GM13977 (cell line): ENCODE data around the gene DNTT.
A peak's percentile ranks its signal among the peaks of the same experiment; 100 is the strongest.

Experiments used
- DNase-seq: peaks from one replicate; pipeline ENCODE4 v3.0.0; 2012; ENCODE audit warnings: low spot score
- in situ Hi-C: fragments of 300-500 bp; cut with MboI; formaldehyde crosslinking; loops from one replicate; pipeline ENCODE4 v1.12.0; 2022; ENCODE audit warnings: low sequenced_read_pairs, low pct_unique_long_range_greater_than_20kb, mixed read lengths, inconsistent platforms; ENCODE audit not compliant: unreplicated experiment
- TF ChIP-seq, protein P1 (sequence below): IDR thresholded peaks from 2 replicates; pipeline ENCODE4 v1.5.1; 2012; ENCODE audit warnings: mild to moderate bottlenecking, control low read depth; ENCODE audit not compliant: insufficient read depth; ENCODE audit errors: extremely low read depth, missing control alignments

The DNTT gene

DNA sequence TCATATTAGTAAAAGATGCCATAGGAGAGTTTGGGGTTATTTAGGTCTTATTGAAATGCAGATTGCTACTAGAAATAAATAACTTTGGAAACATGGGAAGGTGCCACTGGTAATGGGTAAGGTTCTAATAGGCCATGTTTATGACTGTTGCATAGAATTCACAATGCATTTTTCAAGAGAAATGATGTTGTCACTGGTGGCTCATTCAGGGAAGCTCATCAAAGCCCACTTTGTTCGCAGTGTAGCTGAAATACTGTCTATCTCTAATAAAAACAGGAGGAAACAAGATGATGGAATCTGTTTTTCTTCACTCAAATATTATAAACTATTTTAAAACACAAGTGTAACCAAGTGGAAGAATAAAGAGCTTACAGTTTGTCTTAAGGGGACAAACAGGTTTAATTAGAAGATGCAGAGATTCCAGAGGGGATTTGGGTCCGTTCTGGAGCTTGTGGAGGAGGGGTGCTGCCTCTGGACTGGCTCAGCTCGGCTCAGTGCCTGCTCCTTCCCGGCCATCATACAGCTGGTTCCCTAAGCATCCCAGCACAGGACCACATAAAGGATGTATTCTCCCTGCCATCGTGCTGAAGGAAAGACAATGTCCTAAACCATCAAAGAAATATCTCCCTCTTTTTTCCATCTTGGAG, 34.2 kb downstream of the DNTT start:
- TF ChIP-seq, protein P1, sequence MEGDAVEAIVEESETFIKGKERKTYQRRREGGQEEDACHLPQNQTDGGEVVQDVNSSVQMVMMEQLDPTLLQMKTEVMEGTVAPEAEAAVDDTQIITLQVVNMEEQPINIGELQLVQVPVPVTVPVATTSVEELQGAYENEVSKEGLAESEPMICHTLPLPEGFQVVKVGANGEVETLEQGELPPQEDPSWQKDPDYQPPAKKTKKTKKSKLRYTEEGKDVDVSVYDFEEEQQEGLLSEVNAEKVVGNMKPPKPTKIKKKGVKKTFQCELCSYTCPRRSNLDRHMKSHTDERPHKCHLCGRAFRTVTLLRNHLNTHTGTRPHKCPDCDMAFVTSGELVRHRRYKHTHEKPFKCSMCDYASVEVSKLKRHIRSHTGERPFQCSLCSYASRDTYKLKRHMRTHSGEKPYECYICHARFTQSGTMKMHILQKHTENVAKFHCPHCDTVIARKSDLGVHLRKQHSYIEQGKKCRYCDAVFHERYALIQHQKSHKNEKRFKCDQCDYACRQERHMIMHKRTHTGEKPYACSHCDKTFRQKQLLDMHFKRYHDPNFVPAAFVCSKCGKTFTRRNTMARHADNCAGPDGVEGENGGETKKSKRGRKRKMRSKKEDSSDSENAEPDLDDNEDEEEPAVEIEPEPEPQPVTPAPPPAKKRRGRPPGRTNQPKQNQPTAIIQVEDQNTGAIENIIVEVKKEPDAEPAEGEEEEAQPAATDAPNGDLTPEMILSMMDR, result no peak
- DNase-seq, result no peak
- in situ Hi-C loops, result loop anchor here (25.0 kb wide), 1 partner anchor 326 kb away; no protein-coding TSS in a partner anchor

DNA sequence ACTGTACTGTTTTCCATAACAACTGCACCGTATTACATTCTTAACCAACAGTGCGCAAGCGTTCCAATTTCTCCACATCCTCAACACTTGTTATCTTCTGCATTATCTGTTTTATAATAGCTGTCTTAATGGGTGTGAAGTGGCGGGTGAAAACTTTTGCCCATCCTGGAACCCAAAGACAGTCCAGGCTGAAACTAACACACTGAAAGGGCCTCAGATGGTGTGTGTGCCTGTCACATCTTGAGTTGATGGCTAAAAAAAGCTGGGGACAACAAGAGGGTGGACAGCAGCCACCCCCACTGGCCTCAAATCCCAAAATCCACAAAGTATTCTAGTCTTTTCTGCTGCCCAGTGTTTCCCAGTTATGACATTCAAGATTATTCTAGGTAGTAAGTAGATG, 35.1 kb downstream of the DNTT start:
- TF ChIP-seq, protein P1, result no peak
- no peak for DNase-seq
- in situ Hi-C loops, result loop anchor here (25.0 kb wide), 1 partner anchor 327 kb away; no protein-coding TSS in a partner anchor

DNA sequence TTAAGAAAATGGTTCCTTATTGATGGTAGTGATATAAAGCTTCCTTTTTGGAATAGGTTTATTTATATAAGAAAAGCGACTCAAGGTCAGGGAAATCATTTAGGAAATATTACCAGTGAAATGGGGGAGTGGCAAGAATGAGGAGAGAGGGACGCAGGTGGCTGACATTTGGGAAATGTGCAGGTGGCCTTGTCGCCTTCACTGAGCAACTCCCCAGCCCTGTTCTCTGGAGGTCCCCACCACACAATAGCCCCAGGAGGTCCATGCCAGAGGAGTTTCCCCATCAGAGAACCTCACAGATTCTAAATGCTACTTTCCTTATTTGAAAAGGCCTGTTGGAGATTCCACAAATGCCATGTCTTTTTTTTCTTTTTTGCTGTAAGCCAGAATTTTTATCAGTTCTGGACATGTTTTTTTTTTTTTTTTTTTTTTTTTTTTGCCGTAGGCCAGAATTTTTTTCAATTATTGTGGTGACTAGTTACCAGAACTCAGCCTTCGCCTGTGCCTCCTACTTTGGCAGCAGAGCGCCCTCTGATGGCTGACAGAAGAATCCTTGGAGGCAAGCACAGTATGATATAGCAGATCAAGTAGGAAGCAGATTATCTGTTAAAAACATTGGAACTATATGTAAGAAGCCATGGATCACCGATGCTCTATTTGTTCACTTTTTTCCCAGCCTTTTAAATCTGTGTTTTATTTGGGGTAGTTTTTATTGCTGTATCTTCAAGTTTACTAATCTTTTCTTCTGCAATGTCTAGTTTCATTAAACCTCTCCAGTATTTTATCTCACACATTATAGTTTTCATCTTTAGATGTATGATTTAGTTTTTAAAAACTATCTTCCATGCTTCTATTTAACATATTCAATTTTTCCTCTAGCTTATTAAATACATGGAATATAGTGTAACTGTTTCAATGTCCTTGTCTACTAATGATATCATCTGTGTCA, 36.0 kb downstream of the DNTT start:
- DNase-seq, result peak; percentile 54
- TF ChIP-seq, protein P1, result peak; percentile 89
- in situ Hi-C loops, result loop anchor here (25.0 kb wide), 1 partner anchor 328 kb away; no protein-coding TSS in a partner anchor

DNA sequence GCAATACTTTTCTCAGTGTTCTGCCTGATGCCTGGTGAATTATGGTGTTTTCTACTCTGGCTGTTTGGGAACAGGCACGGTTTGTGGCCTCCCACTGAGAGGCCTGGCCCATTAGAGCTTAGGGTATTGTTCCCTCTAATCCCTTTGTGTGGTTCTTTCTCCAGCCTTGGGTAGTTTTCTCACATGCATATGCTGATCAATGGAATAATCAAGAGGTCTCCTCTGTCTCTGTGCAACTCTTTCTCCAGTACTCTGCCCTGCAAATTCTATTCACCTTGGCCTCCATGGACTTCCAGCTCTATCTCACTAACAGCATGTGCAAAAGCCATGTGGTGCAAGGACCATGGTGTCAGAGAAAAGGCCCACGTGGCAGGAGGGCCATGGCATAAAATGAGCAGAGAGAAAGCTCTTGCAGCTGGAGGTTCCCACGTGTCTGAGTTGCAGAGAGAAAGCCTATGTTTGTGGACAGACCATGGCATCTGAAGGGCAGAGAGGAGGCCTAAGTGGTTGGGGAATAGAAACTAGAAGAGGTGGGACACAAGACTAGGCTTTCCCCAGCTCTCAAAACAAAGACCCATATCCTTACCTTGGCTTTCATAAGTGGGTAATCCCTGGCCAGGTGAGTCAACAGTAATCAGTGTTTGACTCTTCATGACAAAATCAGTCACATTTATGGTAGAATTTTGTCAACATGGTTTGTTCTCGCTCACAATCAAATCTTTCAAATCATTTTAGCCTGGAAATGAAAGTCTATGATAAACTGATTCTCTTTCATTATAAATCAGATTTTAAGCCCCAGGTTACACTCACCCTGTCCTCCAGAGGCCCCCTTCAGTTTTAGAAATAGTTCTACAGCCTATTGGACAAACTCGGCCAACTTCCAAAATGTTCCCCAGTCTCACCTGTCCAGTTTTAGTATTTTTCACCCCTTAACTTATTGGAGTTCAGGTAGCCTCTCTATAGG, 37.3 kb downstream of the DNTT start:
- peak; percentile 19 for DNase-seq
- in situ Hi-C loops, result loop anchor here (25.0 kb wide), 1 partner anchor 329 kb away; no protein-coding TSS in a partner anchor
- TF ChIP-seq, protein P1, result no peak

DNA sequence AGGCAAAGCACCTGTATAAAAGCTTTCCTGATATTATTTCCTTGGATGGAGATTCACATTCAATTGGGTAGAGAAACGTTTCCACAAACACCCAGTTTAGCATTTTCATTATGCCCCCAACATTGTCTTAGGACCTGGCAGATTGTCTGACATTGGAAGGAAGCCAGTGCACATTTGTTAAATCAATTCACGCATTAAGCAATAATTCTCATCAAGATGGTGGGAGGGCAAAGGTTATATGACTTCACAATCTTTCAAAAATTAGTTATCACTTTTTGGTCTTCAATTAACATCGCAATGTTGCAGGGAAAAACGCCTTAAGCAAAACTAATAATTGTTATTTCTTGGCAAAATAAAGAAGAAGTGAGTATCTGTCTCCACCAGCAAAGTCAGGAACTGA, 38.2 kb downstream of the DNTT start:
- TF ChIP-seq, protein P1, result no peak
- in situ Hi-C loops, result loop anchor here (25.0 kb wide), 1 partner anchor 330 kb away; no protein-coding TSS in a partner anchor
- no peak for DNase-seq
